M059J (cell line): ENCODE data around the gene TPRA1. TPM values are rescaled to one million over a fixed set of nuclear protein-coding genes. Genes with fewer than 3 reads are reported as not detected.

Source experiments
- DNase-seq: peaks from one replicate; pipeline ENCODE4 v3.0.0-alpha.2; 2012; ENCODE audit warnings: low read depth
- total RNA-seq: library from RNA; depleted of rRNA; stranded (reverse); fragments of >200 nt; shearing (Covaris generic); gene quantifications from 2 replicates; pipeline ENCODE4 v1.2.3, GENCODE V29; 2014

Gene TPRA1
- total RNA-seq, 1 experiment from 2014 or later: 56.6 TPM

GRCh38 chr3:127590282-127590592 lies 296 bp downstream of the TPRA1 start:
- peak; percentile 48 for DNase-seq

GRCh38 chr3:127589600-127590281 lies 792 bp downstream of the TPRA1 start:
- DNase-seq: no peak

- peak; percentile 58 for DNase-seq
Measured at GRCh38 chr3:127588806-127589577, 1.5 kb downstream of the TPRA1 start.

- no peak for DNase-seq
Measured at GRCh38 chr3:127587876-127588275, 2.7 kb downstream of the TPRA1 start.

- no peak for DNase-seq
Measured at GRCh38 chr3:127585813-127586413, 4.6 kb downstream of the TPRA1 start.

- DNase-seq: no peak
Measured at GRCh38 chr3:127585163-127585812, 5.2 kb downstream of the TPRA1 start.

GRCh38 chr3:127584734-127585133 lies 5.8 kb downstream of the TPRA1 start:
- DNase-seq: no peak

- DNase-seq: no peak
Measured at GRCh38 chr3:127580327-127581060, 10.0 kb downstream of the TPRA1 start.

GRCh38 chr3:127578802-127579201 lies 11.7 kb downstream of the TPRA1 start:
- no peak for DNase-seq

GRCh38 chr3:127578168-127578567 lies 12.4 kb downstream of the TPRA1 start:
- no peak for DNase-seq

- DNase-seq: no peak
Measured at GRCh38 chr3:127577448-127577847, 13.1 kb downstream of the TPRA1 start.

- DNase-seq: peak; percentile 88
Measured at GRCh38 chr3:127574880-127575878, 15.4 kb downstream of the TPRA1 start.

- no peak for DNase-seq
Measured at GRCh38 chr3:127573912-127574311, 16.6 kb downstream of the TPRA1 start.

- DNase-seq: no peak
Measured at GRCh38 chr3:127573401-127573800, 17.1 kb downstream of the TPRA1 start.

- no peak for DNase-seq
Measured at GRCh38 chr3:127572735-127573134, 17.8 kb downstream of the TPRA1 start.

GRCh38 chr3:127572186-127572585 lies 18.3 kb downstream of the TPRA1 start:
- DNase-seq: no peak

- DNase-seq: no peak
Measured at GRCh38 chr3:127570520-127570919, 20.0 kb downstream of the TPRA1 start.

- no peak for DNase-seq
Measured at GRCh38 chr3:127569160-127569559, 21.4 kb downstream of the TPRA1 start.

GRCh38 chr3:127568586-127568985 lies 21.9 kb downstream of the TPRA1 start:
- DNase-seq: no peak

GRCh38 chr3:127566833-127567232 lies 23.7 kb downstream of the TPRA1 start:
- peak; percentile 32 for DNase-seq

GRCh38 chr3:127565711-127566110 lies 24.8 kb downstream of the TPRA1 start:
- DNase-seq: no peak
